MM.1S (cell line): Measurements from ENCODE around the gene AGER.

Source experiments
- DNase-seq: peaks from one replicate; pipeline ENCODE4 v3.0.0-alpha.2; 2015
- H2AFZ ChIP-seq: fragments of 300-600 bp; sonication (generic); 2 replicates; pipeline ENCODE4 v1.6.0; 2016; ENCODE audit warnings: antibody characterized with exemption, low read length
- H3F3A ChIP-seq: fragments of 300-600 bp; sonication (generic); 2 replicates; pipeline ENCODE4 v1.6.1; 2016; ENCODE audit warnings: mild to moderate bottlenecking, antibody characterized with exemption, low read length, moderate library complexity, mixed read lengths; ENCODE audit not compliant: insufficient read depth
- H3K27ac ChIP-seq: fragments of 300-600 bp; sonication (generic); 2 replicates; pipeline ENCODE4 v1.5.1; 2016; ENCODE audit warnings: mild to moderate bottlenecking, low read length
- H3K27me3 ChIP-seq: fragments of 300-600 bp; sonication (generic); replicated peaks from 2 replicates; pipeline ENCODE4 v1.6.0; 2016; ENCODE audit warnings: low read length; ENCODE audit not compliant: insufficient read depth
- H3K36me3 ChIP-seq: fragments of 300-600 bp; sonication (generic); replicated peaks from 2 replicates; pipeline ENCODE4 v1.6.1; 2016; ENCODE audit warnings: mild to moderate bottlenecking, low read length, mixed read lengths; ENCODE audit not compliant: insufficient read depth
- H3K4me1 ChIP-seq: fragments of 300-600 bp; sonication (generic); 2 replicates; pipeline ENCODE4 v1.6.1; 2016; ENCODE audit warnings: low read length, mixed read lengths
- H3K4me2 ChIP-seq: fragments of 300-600 bp; sonication (generic); 2 replicates; pipeline ENCODE4 v1.6.0; 2016; ENCODE audit warnings: low read depth, low read length
- H3K4me3 ChIP-seq: fragments of 300-600 bp; sonication (generic); 2 replicates; pipeline ENCODE4 v1.5.1; 2016; ENCODE audit warnings: low read length, mixed read lengths
- H3K79me2 ChIP-seq: fragments of 300-600 bp; sonication (generic); 2 replicates; pipeline ENCODE4 v1.6.1; 2016; ENCODE audit warnings: mixed run types, low read length, mixed read lengths
- H3K9ac ChIP-seq: fragments of 300-600 bp; sonication (generic); 2 replicates; pipeline ENCODE4 v1.6.1; 2016; ENCODE audit warnings: low read length, mixed read lengths
- H3K9me2 ChIP-seq: fragments of 300-600 bp; sonication (generic); replicated peaks from 2 replicates; pipeline ENCODE4 v1.6.1; 2016; ENCODE audit warnings: mild to moderate bottlenecking, low read length, mixed read lengths; ENCODE audit not compliant: insufficient read depth
- H3K9me3 ChIP-seq: fragments of 300-600 bp; sonication (generic); replicated peaks from 2 replicates; pipeline ENCODE4 v1.6.1; 2016; ENCODE audit warnings: mild to moderate bottlenecking, low read length, mixed read lengths; ENCODE audit not compliant: insufficient read depth
- H4K20me1 ChIP-seq: fragments of 300-600 bp; sonication (generic); 2 replicates; pipeline ENCODE4 v1.6.1; 2016; ENCODE audit warnings: mild to moderate bottlenecking, low read length, moderate library complexity, mixed read lengths; ENCODE audit not compliant: insufficient read depth
- CTCF ChIP-seq: fragments of 300-600 bp; sonication (generic); IDR thresholded peaks from 2 replicates; pipeline ENCODE4 v1.5.1; 2016; ENCODE audit warnings: antibody characterized with exemption, low read length, mixed read lengths
- EZH2 ChIP-seq: fragments of 300-600 bp; sonication (generic); optimal IDR thresholded peaks from 2 replicates; pipeline ENCODE3; 2017; ENCODE audit warnings: low read depth, mild to moderate bottlenecking, antibody characterized with exemption, low read length, mixed read lengths
- EZH2phosphoT487 ChIP-seq: fragments of 300-600 bp; sonication (generic); IDR thresholded peaks from 2 replicates; pipeline ENCODE4 v1.6.1; 2018; ENCODE audit warnings: antibody characterized with exemption, low read length

AGER gene

DNA sequence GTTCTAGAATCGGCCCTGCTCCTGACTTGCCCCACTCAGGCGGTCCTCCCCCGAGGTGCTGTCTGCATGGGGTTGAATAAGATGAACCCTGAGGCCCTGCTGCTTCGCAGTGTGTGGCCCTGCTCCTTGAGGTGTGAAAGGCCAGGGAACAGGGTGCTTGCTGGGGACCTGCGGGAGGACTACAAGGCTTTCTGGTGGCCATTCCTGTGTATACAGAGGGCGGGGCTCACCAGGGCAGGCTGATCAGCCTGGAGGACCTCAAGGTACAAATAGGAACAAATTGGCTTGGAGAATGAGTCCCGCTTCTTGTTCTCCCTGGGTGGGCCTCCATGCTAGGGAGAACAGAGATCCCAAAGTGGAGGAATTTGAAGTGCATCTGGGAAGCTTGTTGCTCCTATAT lies 34.1 kb upstream of the AGER start:
- Histone ChIP-seq H4K20me1 (no peaks in the 10 kb centered on the region), H3K4me1 (no peaks in the 10 kb centered on the region), H3K79me2 (no peaks in the 10 kb centered on the region), H3K27me3 (peaks cover 46% of the 10 kb centered on the region), H3K27ac (no peak overlapping the region), H2AFZ (no peak overlapping the region), H3K36me3 (no peaks in the 10 kb centered on the region), H3K9me2 (no peaks in the 10 kb centered on the region), H3K4me3 (no peak overlapping the region), H3F3A (no peaks in the 10 kb centered on the region), H3K4me2 (no peak overlapping the region), H3K9me3 (no peaks in the 10 kb centered on the region), H3K9ac (no peak overlapping the region)
- DNase-seq: no peak
- TF ChIP-seq CTCF: no peak
- TF ChIP-seq EZH2phosphoT487: no peak
- TF ChIP-seq EZH2: no peak

- Histone ChIP-seq H3K36me3 (no peaks in the 10 kb centered on the region), H2AFZ (no peak overlapping the region), H3K9ac (no peak overlapping the region), H3F3A (no peaks in the 10 kb centered on the region), H3K27me3 (peaks cover 45% of the 10 kb centered on the region), H3K4me3 (no peak overlapping the region), H3K9me3 (no peaks in the 10 kb centered on the region), H3K27ac (no peak overlapping the region), H3K9me2 (no peaks in the 10 kb centered on the region), H3K4me1 (no peaks in the 10 kb centered on the region), H4K20me1 (no peaks in the 10 kb centered on the region), H3K4me2 (no peak overlapping the region), H3K79me2 (no peaks in the 10 kb centered on the region)
- no peak for TF ChIP-seq EZH2
- TF ChIP-seq EZH2phosphoT487: no peak
- DNase-seq: no peak
These were observed 32.9 kb upstream of the AGER start for GRCh38 chr6:32216998-32217397.

GRCh38 chr6:32216285-32216684 lies 32.2 kb upstream of the AGER start:
- Histone ChIP-seq H3K27me3 (peaks cover 42% of the 10 kb centered on the region), H3K4me3 (no peak overlapping the region), H2AFZ (no peak overlapping the region), H3K9me2 (no peaks in the 10 kb centered on the region), H3K9me3 (no peaks in the 10 kb centered on the region), H3K36me3 (no peaks in the 10 kb centered on the region), H3K27ac (no peak overlapping the region), H3K79me2 (no peaks in the 10 kb centered on the region), H3K4me1 (no peaks in the 10 kb centered on the region), H3K9ac (no peak overlapping the region), H3K4me2 (no peak overlapping the region), H3F3A (no peaks in the 10 kb centered on the region), H4K20me1 (no peaks in the 10 kb centered on the region)
- no peak for DNase-seq
- TF ChIP-seq CTCF (no peak), EZH2 (no peak), EZH2phosphoT487 (no peak)

GRCh38 chr6:32215617-32216016 lies 31.6 kb upstream of the AGER start:
- Histone ChIP-seq H3K4me3 (no peak overlapping the region), H3K9ac (no peak overlapping the region), H3K27ac (no peak overlapping the region), H3K27me3 (peaks cover 42% of the 10 kb centered on the region), H2AFZ (no peak overlapping the region), H4K20me1 (no peaks in the 10 kb centered on the region), H3K4me1 (no peaks in the 10 kb centered on the region), H3K79me2 (no peaks in the 10 kb centered on the region), H3K9me3 (no peaks in the 10 kb centered on the region), H3K4me2 (no peak overlapping the region), H3K9me2 (no peaks in the 10 kb centered on the region), H3F3A (no peaks in the 10 kb centered on the region), H3K36me3 (no peaks in the 10 kb centered on the region)
- no peak for DNase-seq
- TF ChIP-seq EZH2 (no peak), CTCF (no peak), EZH2phosphoT487 (no peak)
